ENCODE results near the gene FGF14.

FGF14 gene

GRCh38 chr13:101829484-101829883 lies 572.4 kb downstream of the FGF14 start:
- no peaks in the 10 kb centered on the region for H3K4me1 ChIP-seq (ENCODE audit: insufficient read depth, poor library complexity, severe bottlenecking)
- no peak for DNase-seq (ENCODE audit: low spot score)
- no peaks in the 10 kb centered on the region for H3K9me3 ChIP-seq (ENCODE audit: severe bottlenecking)
- H3K4me3 ChIP-seq (ENCODE audit: severe bottlenecking), result no peak overlapping the region
- TF ChIP-seq, protein P1, sequence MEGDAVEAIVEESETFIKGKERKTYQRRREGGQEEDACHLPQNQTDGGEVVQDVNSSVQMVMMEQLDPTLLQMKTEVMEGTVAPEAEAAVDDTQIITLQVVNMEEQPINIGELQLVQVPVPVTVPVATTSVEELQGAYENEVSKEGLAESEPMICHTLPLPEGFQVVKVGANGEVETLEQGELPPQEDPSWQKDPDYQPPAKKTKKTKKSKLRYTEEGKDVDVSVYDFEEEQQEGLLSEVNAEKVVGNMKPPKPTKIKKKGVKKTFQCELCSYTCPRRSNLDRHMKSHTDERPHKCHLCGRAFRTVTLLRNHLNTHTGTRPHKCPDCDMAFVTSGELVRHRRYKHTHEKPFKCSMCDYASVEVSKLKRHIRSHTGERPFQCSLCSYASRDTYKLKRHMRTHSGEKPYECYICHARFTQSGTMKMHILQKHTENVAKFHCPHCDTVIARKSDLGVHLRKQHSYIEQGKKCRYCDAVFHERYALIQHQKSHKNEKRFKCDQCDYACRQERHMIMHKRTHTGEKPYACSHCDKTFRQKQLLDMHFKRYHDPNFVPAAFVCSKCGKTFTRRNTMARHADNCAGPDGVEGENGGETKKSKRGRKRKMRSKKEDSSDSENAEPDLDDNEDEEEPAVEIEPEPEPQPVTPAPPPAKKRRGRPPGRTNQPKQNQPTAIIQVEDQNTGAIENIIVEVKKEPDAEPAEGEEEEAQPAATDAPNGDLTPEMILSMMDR (IDR thresholded peaks at IDR 0.05; ENCODE audit: poor library complexity, severe bottlenecking), result no peak
- H3K27me3 ChIP-seq (ENCODE audit: insufficient read depth, poor library complexity, severe bottlenecking), result peaks cover 7% of the 10 kb centered on the region
- H3K27ac ChIP-seq (ENCODE audit: poor library complexity, severe bottlenecking), result no peak overlapping the region
- H3K36me3 ChIP-seq (ENCODE audit: low read depth), result no peaks in the 10 kb centered on the region
- no peak for ATAC-seq (ENCODE audit: low read depth)

GRCh38 chr13:101828119-101828518 lies 573.7 kb downstream of the FGF14 start:
- Histone ChIP-seq H3K4me3 (ENCODE audit: severe bottlenecking) (no peak overlapping the region), H3K4me1 (ENCODE audit: insufficient read depth, poor library complexity, severe bottlenecking) (no peaks in the 10 kb centered on the region), H3K27ac (ENCODE audit: poor library complexity, severe bottlenecking) (no peak overlapping the region), H3K36me3 (ENCODE audit: low read depth) (no peaks in the 10 kb centered on the region), H3K9me3 (ENCODE audit: severe bottlenecking) (no peaks in the 10 kb centered on the region), H3K27me3 (ENCODE audit: insufficient read depth, poor library complexity, severe bottlenecking) (peaks cover 7% of the 10 kb centered on the region)
- DNase-seq (ENCODE audit: low spot score), result no peak
- no peak for ATAC-seq (ENCODE audit: low read depth)
- TF ChIP-seq, protein P1 (IDR thresholded peaks at IDR 0.05; ENCODE audit: poor library complexity, severe bottlenecking), result no peak

DNA sequence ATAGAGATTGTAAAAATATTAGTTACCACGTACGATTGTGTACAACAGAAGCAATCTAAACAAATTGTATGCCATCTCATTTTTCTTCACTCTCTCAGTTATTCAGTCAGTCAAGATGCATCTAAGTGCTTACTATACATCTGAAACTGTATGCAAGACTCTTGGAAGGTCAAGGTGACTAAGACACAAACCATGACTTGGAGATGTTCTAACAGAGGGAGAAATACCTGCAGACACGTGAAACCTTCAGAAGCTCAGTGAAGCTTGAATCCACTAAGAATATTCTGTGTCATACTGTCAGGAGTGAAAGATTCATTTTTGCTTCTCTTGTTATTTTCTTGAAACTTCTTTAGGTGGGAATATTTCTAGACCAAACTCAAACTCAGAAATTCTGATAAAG lies 584.0 kb downstream of the FGF14 start:
- ATAC-seq (ENCODE audit: low read depth) (no peak), DNase-seq (ENCODE audit: low spot score) (no peak)
- Histone ChIP-seq H3K36me3 (ENCODE audit: low read depth) (no peaks in the 10 kb centered on the region), H3K4me3 (ENCODE audit: severe bottlenecking) (no peak overlapping the region), H3K9me3 (ENCODE audit: severe bottlenecking) (no peaks in the 10 kb centered on the region), H3K4me1 (ENCODE audit: insufficient read depth, poor library complexity, severe bottlenecking) (no peaks in the 10 kb centered on the region), H3K27ac (ENCODE audit: poor library complexity, severe bottlenecking) (no peak overlapping the region), H3K27me3 (ENCODE audit: insufficient read depth, poor library complexity, severe bottlenecking) (no peaks in the 10 kb centered on the region)
- TF ChIP-seq, protein P1 (IDR thresholded peaks at IDR 0.05; ENCODE audit: poor library complexity, severe bottlenecking), result no peak

DNA sequence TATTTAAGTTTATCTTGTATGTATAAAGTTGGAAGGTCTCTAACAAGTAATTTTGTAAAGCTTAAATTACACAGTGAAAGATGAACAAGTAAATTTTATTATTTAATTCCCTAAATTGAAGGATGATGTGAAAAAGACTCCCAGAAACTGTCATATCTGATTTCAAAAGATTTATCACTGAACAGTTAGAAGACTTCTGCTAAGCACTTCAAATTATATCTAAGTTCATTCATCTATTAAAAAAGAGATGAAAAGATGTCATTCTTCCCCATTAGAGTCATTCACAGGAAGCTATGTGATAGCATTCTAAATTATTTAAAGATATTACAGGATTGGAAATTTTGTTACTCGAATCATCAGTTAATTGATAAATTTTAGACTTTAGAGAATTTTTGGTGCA lies 590.0 kb downstream of the FGF14 start:
- H3K4me3 ChIP-seq (ENCODE audit: severe bottlenecking), result no peak overlapping the region
- H3K36me3 ChIP-seq (ENCODE audit: low read depth), result no peaks in the 10 kb centered on the region
- no peaks in the 10 kb centered on the region for H3K27me3 ChIP-seq (ENCODE audit: insufficient read depth, poor library complexity, severe bottlenecking)
- no peak for ATAC-seq (ENCODE audit: low read depth)
- no peak for DNase-seq (ENCODE audit: low spot score)
- TF ChIP-seq, protein P1 (IDR thresholded peaks at IDR 0.05; ENCODE audit: poor library complexity, severe bottlenecking), result no peak
- H3K9me3 ChIP-seq (ENCODE audit: severe bottlenecking), result no peaks in the 10 kb centered on the region
- no peaks in the 10 kb centered on the region for H3K4me1 ChIP-seq (ENCODE audit: insufficient read depth, poor library complexity, severe bottlenecking)
- no peak overlapping the region for H3K27ac ChIP-seq (ENCODE audit: poor library complexity, severe bottlenecking)

DNA sequence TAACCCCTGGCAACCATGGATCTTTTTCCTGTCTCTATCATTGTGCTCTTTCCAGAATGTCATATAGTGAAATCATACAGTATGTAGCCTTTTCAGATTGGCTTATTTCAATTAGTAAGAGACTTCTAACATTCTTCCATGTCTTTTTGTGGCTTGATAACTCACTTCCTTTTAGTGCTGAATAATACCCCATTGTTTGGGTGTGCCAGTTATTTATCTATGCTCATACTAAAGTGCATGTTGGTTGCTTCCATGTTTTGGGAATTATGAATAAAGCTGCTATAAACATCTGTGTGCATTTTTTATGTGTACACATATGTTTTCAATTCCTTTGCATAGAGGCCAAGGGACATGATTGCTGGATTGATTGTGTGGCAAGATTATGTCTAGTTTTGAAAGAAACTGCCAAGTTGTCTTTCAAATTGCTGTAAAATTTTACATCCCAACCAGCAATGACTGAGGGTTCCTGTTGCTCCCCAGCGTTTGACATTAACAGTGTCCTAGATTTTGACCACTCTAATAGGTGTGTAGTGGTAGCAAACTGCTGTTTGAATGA lies 590.5 kb downstream of the FGF14 start:
- Histone ChIP-seq H3K4me3 (ENCODE audit: severe bottlenecking) (no peak overlapping the region), H3K27ac (ENCODE audit: poor library complexity, severe bottlenecking) (no peak overlapping the region), H3K27me3 (ENCODE audit: insufficient read depth, poor library complexity, severe bottlenecking) (no peaks in the 10 kb centered on the region), H3K9me3 (ENCODE audit: severe bottlenecking) (no peaks in the 10 kb centered on the region), H3K36me3 (ENCODE audit: low read depth) (no peaks in the 10 kb centered on the region), H3K4me1 (ENCODE audit: insufficient read depth, poor library complexity, severe bottlenecking) (no peaks in the 10 kb centered on the region)
- TF ChIP-seq, protein P1 (IDR thresholded peaks at IDR 0.05; ENCODE audit: poor library complexity, severe bottlenecking), result no peak
- no peak for ATAC-seq (ENCODE audit: low read depth)
- DNase-seq (ENCODE audit: low spot score), result no peak
